B cell (primary cell): ENCODE results near the gene MAPK7. TPM values are rescaled to one million over a fixed set of nuclear protein-coding genes. Genes with fewer than 3 reads are reported as not detected.

ENCODE experiments used
- ATAC-seq: fragments of 200-7000 bp; cut with Tn5 transposase; one replicate; pipeline ENCODE4 v1.10.0; 2021; ENCODE audit warnings: low read depth, mild to moderate bottlenecking, moderate number of reproducible peaks, moderate library complexity
- CTCF ChIA-PET: fragments of 350-600 bp; sonication (Branson Sonifier 250); formaldehyde crosslinking; loops from one replicate; lab custom pipeline; 2021; ENCODE audit warnings: antibody characterized with exemption, inconsistent platforms; lab: Charles Lee
- POLR2A ChIA-PET: fragments of 350-600 bp; sonication (Branson Sonifier 250); formaldehyde crosslinking; loops from one replicate; lab custom pipeline; 2021; ENCODE audit warnings: antibody characterized with exemption; lab: Charles Lee
- DNase-seq: peaks from one replicate; pipeline ENCODE4 v3.0.0; 2013
- H2AFZ ChIP-seq: 2 replicates; pipeline ENCODE4 v1.6.1; 2012; ENCODE audit warnings: mild to moderate bottlenecking, low read depth, low read length; ENCODE audit not compliant: insufficient read depth, poor library complexity, severe bottlenecking
- H3K27ac ChIP-seq, 2 donors: 1 replicate in 1 of 2; 2 replicates in 1 of 2; pipeline ENCODE4 v1.5.1; 2012 to 2013; ENCODE audit warnings: low read length in 2 of 2, mild to moderate bottlenecking in 2 of 2, moderate library complexity in 1 of 2
- H3K27me3 ChIP-seq, 4 experiments: fragments of 200-600 bp in 1 of 4; sonication (generic) in 1 of 4; replicated peaks in 1 of 4; 1 replicate in 2 of 4; 2 replicates in 2 of 4; pipeline versions ENCODE4 v1.6.1 to v1.7.0; 2013 to 2016; ENCODE audit warnings: low read length in 3 of 4, mild to moderate bottlenecking in 2 of 4, mixed read lengths in 1 of 4, moderate library complexity in 1 of 4; ENCODE audit not compliant: insufficient read depth in 4 of 4, control insufficient read depth in 3 of 4; ENCODE audit errors: control extremely low read depth in 1 of 4
- H3K36me3 ChIP-seq, 2 experiments: replicated peaks in 1 of 2; 1 replicate in 1 of 2; 2 replicates in 1 of 2; pipeline versions ENCODE4 v1.6.1 to v1.7.1; 2013; ENCODE audit warnings: low read length in 1 of 2; ENCODE audit not compliant: insufficient read depth in 2 of 2, control insufficient read depth in 1 of 2; ENCODE audit errors: control extremely low read depth in 1 of 2, extremely low read depth in 1 of 2
- H3K4me1 ChIP-seq, 2 donors: fragments of 200-600 bp in 1 of 2; sonication (generic) in 1 of 2; 1 replicate in 1 of 2; 2 replicates in 1 of 2; pipeline versions ENCODE4 v1.5.1 to v1.6.1; 2013 to 2017; ENCODE audit warnings: low read length in 2 of 2; ENCODE audit not compliant: control insufficient read depth in 2 of 2, insufficient read depth in 2 of 2
- H3K4me2 ChIP-seq: replicated peaks from 2 replicates; pipeline ENCODE3; 2012; ENCODE audit warnings: mild to moderate bottlenecking, low read depth, low read length; ENCODE audit not compliant: poor library complexity, severe bottlenecking
- H3K4me3 ChIP-seq, 5 experiments: fragments of 200-600 bp in 1 of 5; sonication (generic) in 1 of 5; 1 replicate in 3 of 5; 2 replicates in 2 of 5; pipeline versions ENCODE4 v1.5.1 to v1.7.0; 2011 to 2016; ENCODE audit warnings: low read length in 4 of 5, mild to moderate bottlenecking in 4 of 5, low read depth in 2 of 5, control low read depth in 1 of 5, moderate library complexity in 1 of 5; ENCODE audit not compliant: insufficient read depth in 1 of 5; ENCODE audit errors: control extremely low read depth in 1 of 5, extremely low read depth in 1 of 5
- H3K79me2 ChIP-seq: fragments of 200-600 bp; sonication (generic); one replicate; pipeline ENCODE4 v1.6.0; 2016; ENCODE audit warnings: low read length; ENCODE audit not compliant: control insufficient read depth, insufficient read depth
- H3K9ac ChIP-seq: fragments of 200-600 bp; sonication (generic); 2 replicates; pipeline ENCODE4 v1.6.1; 2017; ENCODE audit warnings: mild to moderate bottlenecking, low read length, moderate library complexity
- H3K9me3 ChIP-seq, 3 donors: one replicate each; pipeline versions ENCODE4 v1.6.1 to v1.7.1; 2013; ENCODE audit warnings: low read length in 2 of 3; ENCODE audit not compliant: control insufficient read depth in 2 of 3, insufficient read depth in 1 of 3; ENCODE audit errors: control extremely low read depth in 1 of 3
- H4K20me1 ChIP-seq: 2 replicates; pipeline ENCODE4 v1.6.0; 2012; ENCODE audit warnings: mild to moderate bottlenecking, low read length; ENCODE audit not compliant: insufficient read depth, control insufficient read depth, poor library complexity, severe bottlenecking
- H3K27ac Mint-ChIP-seq: one replicate; pipeline ENCODE4 v1.8.0; 2021; ENCODE audit warnings: mixed read lengths
- H3K27me3 Mint-ChIP-seq: one replicate; pipeline ENCODE4 v1.8.0; 2021; ENCODE audit warnings: mixed read lengths
- H3K4me1 Mint-ChIP-seq: one replicate; pipeline ENCODE4 v1.8.0; 2021; ENCODE audit warnings: mixed read lengths
- H3K4me3 Mint-ChIP-seq: one replicate; pipeline ENCODE4 v1.8.0; 2021; ENCODE audit warnings: mixed read lengths
- H3K9me3 Mint-ChIP-seq: one replicate; pipeline ENCODE4 v1.8.0; 2022; ENCODE audit warnings: mixed read lengths; ENCODE audit not compliant: insufficient read depth
- EZH2 ChIP-seq: IDR thresholded peaks from 2 replicates; pipeline ENCODE4 v1.6.1; 2012; ENCODE audit warnings: borderline replicate concordance, low read depth, mild to moderate bottlenecking, moderate library complexity, low read length; ENCODE audit not compliant: insufficient read depth, poor library complexity, severe bottlenecking
- WGBS: methylation state at CpG from one replicate; pipeline ENCODE4 v1.1.5; 2013; ENCODE audit warnings: missing lambda C conversion rate; ENCODE audit not compliant: insufficient coverage; 5-methylcytosine and 5-hydroxymethylcytosine counted together
- intact Hi-C: fragments of 100-400 bp; cut with micrococcal nuclease; formaldehyde crosslinking; loops from one replicate; pipeline ENCODE4 v1.10.0; 2022
- polyA plus RNA-seq: library from polyadenylated mRNA; depleted of rRNA; stranded (reverse); fragments of >200 nt; gene quantifications from 2 replicates; pipeline ENCODE4 v1.2.3, GENCODE V29; 2012
- total RNA-seq, 2 donors: library from RNA; stranded (reverse); fragments of 120-200 nt in 1 of 2; gene quantifications; 1 replicate in 1 of 2; 2 replicates in 1 of 2; pipeline versions ENCODE4 v1.2.3 to v1.2.4, GENCODE V29; 2013 to 2022
- TF ChIP-seq, protein P1 (sequence below): fragments of 200-600 bp; IDR thresholded peaks from one replicate; pipeline ENCODE4 v1.8.0; 2022; ENCODE audit warnings: antibody characterized with exemption, mild to moderate bottlenecking

The MAPK7 gene
- total and polyA plus RNA-seq, 2 donors (not counting 1 experiment from before 2014, with no cell fraction given) = 30.0 to 34.0 TPM

GRCh38 chr17:19421926-19422325 lies 43.6 kb downstream of the MAPK7 start:
- Mint-ChIP-seq H3K4me1 (peaks cover 5% of the 10 kb centered on the region), H3K4me3 (no peak overlapping the region), H3K9me3 (no peaks in the 10 kb centered on the region), H3K27me3 (peaks cover 23% of the 10 kb centered on the region), H3K27ac (no peak overlapping the region)
- POLR2A ChIA-PET = interaction anchor here (0.7 kb wide), 1 partner anchor 1146 kb away, joined by 4 read pairs; no protein-coding TSS in a partner anchor
- DNase-seq (no peak), ATAC-seq (no peak)
- Histone ChIP-seq H3K27ac (no peak overlapping the region), H3K4me3 (no peak overlapping the region), H3K4me1 (no peaks in the 10 kb centered on the region), H3K27me3 (peaks cover 0 to 3% (median 0%) of the 10 kb centered on the region in 4 experiments), H3K36me3 (no peaks in the 10 kb centered on the region), H2AFZ (no peak overlapping the region), H3K79me2 (no peaks in the 10 kb centered on the region), H3K4me2 (no peak overlapping the region), H3K9me3 (no peaks in the 10 kb centered on the region), H3K9ac (no peak overlapping the region), H4K20me1 (no peaks in the 10 kb centered on the region)
- TF ChIP-seq, protein P1, sequence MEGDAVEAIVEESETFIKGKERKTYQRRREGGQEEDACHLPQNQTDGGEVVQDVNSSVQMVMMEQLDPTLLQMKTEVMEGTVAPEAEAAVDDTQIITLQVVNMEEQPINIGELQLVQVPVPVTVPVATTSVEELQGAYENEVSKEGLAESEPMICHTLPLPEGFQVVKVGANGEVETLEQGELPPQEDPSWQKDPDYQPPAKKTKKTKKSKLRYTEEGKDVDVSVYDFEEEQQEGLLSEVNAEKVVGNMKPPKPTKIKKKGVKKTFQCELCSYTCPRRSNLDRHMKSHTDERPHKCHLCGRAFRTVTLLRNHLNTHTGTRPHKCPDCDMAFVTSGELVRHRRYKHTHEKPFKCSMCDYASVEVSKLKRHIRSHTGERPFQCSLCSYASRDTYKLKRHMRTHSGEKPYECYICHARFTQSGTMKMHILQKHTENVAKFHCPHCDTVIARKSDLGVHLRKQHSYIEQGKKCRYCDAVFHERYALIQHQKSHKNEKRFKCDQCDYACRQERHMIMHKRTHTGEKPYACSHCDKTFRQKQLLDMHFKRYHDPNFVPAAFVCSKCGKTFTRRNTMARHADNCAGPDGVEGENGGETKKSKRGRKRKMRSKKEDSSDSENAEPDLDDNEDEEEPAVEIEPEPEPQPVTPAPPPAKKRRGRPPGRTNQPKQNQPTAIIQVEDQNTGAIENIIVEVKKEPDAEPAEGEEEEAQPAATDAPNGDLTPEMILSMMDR = no peak
- CTCF ChIA-PET = no interaction called here
- no CpG with 5 or more reads among the region's 6 CpGs for WGBS
- intact Hi-C loops = no loop called here

DNA sequence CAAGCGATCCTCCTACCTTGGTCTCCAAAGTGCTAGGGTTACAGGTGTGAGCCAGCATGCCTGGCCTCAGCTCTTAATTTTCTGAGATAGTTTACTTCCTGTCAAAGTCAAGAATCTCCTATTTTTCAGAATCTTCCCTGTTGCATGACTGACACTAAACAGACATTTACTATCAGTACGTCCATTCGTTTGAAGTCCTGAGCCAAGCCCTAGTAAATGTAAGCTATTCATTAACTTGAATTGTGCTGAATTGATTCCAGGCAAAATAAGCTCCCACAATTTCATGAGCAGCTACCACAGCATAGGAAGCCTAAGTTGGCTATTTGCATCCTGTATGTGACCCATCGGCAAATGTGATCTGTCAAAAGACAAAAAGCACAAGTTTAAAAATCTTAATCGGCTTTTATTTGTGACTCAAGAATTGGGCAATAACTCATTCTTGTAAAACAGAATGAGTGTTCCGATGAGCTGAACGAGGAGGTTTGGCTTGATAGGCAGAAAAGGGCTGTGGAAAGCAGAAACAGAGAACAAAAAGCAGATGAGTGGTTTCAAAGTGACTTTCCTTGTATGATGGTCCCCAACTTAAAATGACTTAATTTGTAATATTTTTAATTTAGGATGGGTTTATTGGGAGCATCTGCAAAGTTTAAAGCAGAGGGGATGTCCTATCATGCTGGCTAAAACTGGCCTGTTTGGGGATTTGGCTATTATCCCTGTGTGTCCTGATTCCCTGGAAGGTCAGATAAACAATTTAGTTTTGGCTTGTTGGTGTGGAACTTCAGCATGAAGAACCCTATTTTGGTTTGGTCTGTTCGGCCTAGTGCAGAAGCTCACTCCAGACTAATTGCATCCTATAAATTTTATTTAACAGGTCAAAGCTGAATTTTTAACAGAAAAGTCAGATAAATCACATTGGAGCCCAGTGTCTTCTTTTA lies 46.9 kb downstream of the MAPK7 start:
- H3K4me1 ChIP-seq = no peaks in the 10 kb centered on the region
- Mint-ChIP-seq H3K4me1 (no peaks in the 10 kb centered on the region), H3K27ac (no peak overlapping the region), H3K9me3 (no peaks in the 10 kb centered on the region), H3K27me3 (peaks cover 23% of the 10 kb centered on the region), H3K4me3 (no peak overlapping the region)
- ATAC-seq (no peak), DNase-seq (no peak)
- ChIA-PET CTCF (interaction anchor here (1.0 kb wide), 2 partner anchors 9 to 22 kb away, joined by 3 read pairs; no protein-coding TSS in a partner anchor), POLR2A (no interaction called here)
- no peaks in the 10 kb centered on the region for H4K20me1 ChIP-seq
- no peaks in the 10 kb centered on the region for H3K79me2 ChIP-seq
- H2AFZ ChIP-seq = no peak overlapping the region
- 100% methylated on average over 3 of the region's 8 CpGs for WGBS
- TF ChIP-seq, protein P1 = no peak
- no peak for TF ChIP-seq EZH2
- no peak overlapping the region for H3K27ac ChIP-seq
- no peak overlapping the region for H3K9ac ChIP-seq
- intact Hi-C loops = no loop called here
- H3K9me3 ChIP-seq = no peaks in the 10 kb centered on the region
- H3K4me3 ChIP-seq = no peak overlapping the region
- no peak overlapping the region for H3K4me2 ChIP-seq
- peaks cover 0 to 3% (median 0%) of the 10 kb centered on the region in 4 experiments for H3K27me3 ChIP-seq
- H3K36me3 ChIP-seq = no peaks in the 10 kb centered on the region
